GM23338 (cell line): ENCODE results near the gene YPEL2. TPM values are rescaled to one million over a fixed set of nuclear protein-coding genes. Genes with fewer than 3 reads are reported as not detected.

Experiments used
- ATAC-seq: fragments of 200-7000 bp; cut with Tn5 transposase; 3 replicates; pipeline ENCODE4 v1.9.1; 2020
- DNase-seq: peaks from one replicate; pipeline ENCODE4 v3.0.0-alpha.2; 2015; ENCODE audit warnings: low spot score
- H2AFZ ChIP-seq: fragments of 200-600 bp; sonication (generic); 2 replicates; pipeline ENCODE4 v1.8.0; 2016; ENCODE audit warnings: antibody characterized with exemption, mild to moderate bottlenecking, moderate library complexity
- H3F3A ChIP-seq: fragments of 200-600 bp; sonication (generic); replicated peaks from 2 replicates; pipeline ENCODE4 v1.8.0; 2017; ENCODE audit warnings: antibody characterized with exemption, mixed run types, low read depth
- H3K27ac ChIP-seq: fragments of 200-600 bp; sonication (generic); 2 replicates; pipeline ENCODE4 v1.6.1; 2016; ENCODE audit warnings: low read depth
- H3K27me3 ChIP-seq: fragments of 200-600 bp; sonication (generic); 2 replicates; pipeline ENCODE4 v1.8.0; 2016; ENCODE audit warnings: mild to moderate bottlenecking, mixed run types, moderate library complexity; ENCODE audit not compliant: insufficient read depth
- H3K36me3 ChIP-seq: fragments of 200-600 bp; sonication (generic); 2 replicates; pipeline ENCODE4 v1.8.0; 2016; ENCODE audit warnings: mild to moderate bottlenecking; ENCODE audit not compliant: insufficient read depth
- H3K4me1 ChIP-seq: fragments of 200-600 bp; sonication (generic); 2 replicates; pipeline ENCODE4 v1.8.0; 2016; ENCODE audit warnings: mild to moderate bottlenecking, moderate library complexity; ENCODE audit not compliant: insufficient read depth
- H3K4me2 ChIP-seq: fragments of 200-600 bp; sonication (generic); 2 replicates; pipeline ENCODE4 v1.7.1; 2017; ENCODE audit warnings: mixed run types
- H3K4me3 ChIP-seq: fragments of 200-600 bp; sonication (generic); 2 replicates; pipeline ENCODE4 v1.6.1; 2016; ENCODE audit warnings: mixed run types
- H3K79me2 ChIP-seq: fragments of 200-600 bp; sonication (generic); replicated peaks from 2 replicates; pipeline ENCODE4 v1.8.0; 2017; ENCODE audit warnings: mild to moderate bottlenecking; ENCODE audit not compliant: insufficient read depth
- H3K9me2 ChIP-seq: fragments of 200-600 bp; sonication (generic); 2 replicates; pipeline ENCODE4 v1.8.0; 2017; ENCODE audit not compliant: insufficient read depth
- H4K20me1 ChIP-seq: fragments of 200-600 bp; sonication (generic); replicated peaks from 2 replicates; pipeline ENCODE4 v1.8.0; 2017; ENCODE audit warnings: mild to moderate bottlenecking; ENCODE audit not compliant: insufficient read depth
- H3K27ac Mint-ChIP-seq: 2 replicates; pipeline ENCODE4 v1.8.0; 2020; ENCODE audit warnings: inconsistent platforms, mild to moderate bottlenecking, moderate library complexity, mixed read lengths
- H3K27me3 Mint-ChIP-seq: 3 replicates; pipeline ENCODE4 v1.8.0; 2022; ENCODE audit warnings: low read depth, mild to moderate bottlenecking, moderate library complexity, mixed read lengths, inconsistent platforms; ENCODE audit not compliant: insufficient read depth, poor library complexity
- H3K36me3 Mint-ChIP-seq: 3 replicates; pipeline ENCODE4 v1.8.0; 2021; ENCODE audit warnings: low read depth, mild to moderate bottlenecking, inconsistent platforms, moderate library complexity, mixed read lengths
- H3K4me1 Mint-ChIP-seq: 3 replicates; pipeline ENCODE4 v1.8.0; 2020; ENCODE audit warnings: mild to moderate bottlenecking, inconsistent platforms, mixed read lengths
- H3K4me3 Mint-ChIP-seq: 3 replicates; pipeline ENCODE4 v1.8.0; 2021; ENCODE audit warnings: moderate library complexity, mild to moderate bottlenecking, inconsistent platforms, mixed read lengths
- H3K9me3 Mint-ChIP-seq: 3 replicates; pipeline ENCODE4 v1.8.0; 2020; ENCODE audit warnings: moderate library complexity, mild to moderate bottlenecking, inconsistent platforms, mixed read lengths
- CREB1 ChIP-seq: fragments of 250-450 bp; sonication (Bioruptor Pico); IDR thresholded peaks from 2 replicates; pipeline ENCODE4 v1.5.0; 2020; ENCODE audit warnings: low read depth, mild to moderate bottlenecking, moderate library complexity
- CTCF ChIP-seq, 2 experiments: fragments of 200-600 bp in 1 of 2; sonication (generic) in 1 of 2; conservative IDR thresholded peaks; 2 replicates each; pipeline versions ENCODE4 v1.5.1 to v1.6.1; 2016 to 2017; ENCODE audit warnings: antibody characterized with exemption in 2 of 2, low read depth in 2 of 2, mild to moderate bottlenecking in 2 of 2, moderate library complexity in 1 of 2
- EZH2 ChIP-seq: fragments of 200-600 bp; sonication (generic); IDR thresholded peaks from one replicate; pipeline ENCODE4 v1.8.0; 2017; ENCODE audit warnings: antibody characterized with exemption, mild to moderate bottlenecking, low read depth; ENCODE audit not compliant: unreplicated experiment
- NANOG ChIP-seq: IDR thresholded peaks from 2 replicates; pipeline ENCODE4 v1.6.1; 2016; ENCODE audit warnings: antibody characterized with exemption, borderline replicate concordance
- REST ChIP-seq: IDR thresholded peaks from one replicate; pipeline ENCODE4 v1.6.1; 2018; ENCODE audit warnings: antibody characterized with exemption; ENCODE audit not compliant: unreplicated experiment
- ZNF462 ChIP-seq: fragments of 250-450 bp; sonication (Bioruptor Pico); IDR thresholded peaks from 2 replicates; pipeline ENCODE4 v1.5.0; 2020; ENCODE audit warnings: mild to moderate bottlenecking, moderate library complexity
- polyA plus RNA-seq: library from polyadenylated mRNA; unstranded; fragments of >200 nt; fragmentation: Nextera tagmentation; extraction: Ambion mirVana; gene quantifications from 2 replicates; pipeline ENCODE4 v1.2.1, GENCODE V29; 2016
- total RNA-seq: library from RNA; depleted of rRNA; stranded (reverse); fragments of >200 nt; shearing (Covaris generic); gene quantifications from 2 replicates; pipeline ENCODE4 v1.2.3, GENCODE V29; 2014

YPEL2 gene
- total and polyA plus RNA-seq, 2 experiments from 2014 or later, result 4.1 to 5.2 TPM

GRCh38 chr17:59327121-59327980, 4.1 kb upstream of the YPEL2 start:
- no peaks in the 10 kb centered on the region for H3K9me3 Mint-ChIP-seq
- H3K36me3 ChIP-seq, result no peaks in the 10 kb centered on the region
- no peaks in the 10 kb centered on the region for H3K36me3 Mint-ChIP-seq
- H3K27ac Mint-ChIP-seq, result no peak overlapping the region
- ATAC-seq, result no peak
- no peak for DNase-seq
- H3K27me3 ChIP-seq, result peaks cover under 1% of the 10 kb centered on the region
- H3K4me1 Mint-ChIP-seq, result peaks cover 28% of the 10 kb centered on the region
- H3F3A ChIP-seq, result no peaks in the 10 kb centered on the region
- H2AFZ ChIP-seq, result peak overlapping the region; percentile 34
- no peaks in the 10 kb centered on the region for H3K9me2 ChIP-seq
- no peaks in the 10 kb centered on the region for H4K20me1 ChIP-seq
- H3K4me1 ChIP-seq, result peaks cover 17% of the 10 kb centered on the region
- H3K79me2 ChIP-seq, result no peaks in the 10 kb centered on the region
- no peak overlapping the region for H3K4me3 Mint-ChIP-seq
- H3K4me2 ChIP-seq, result no peak overlapping the region
- H3K4me3 ChIP-seq, result no peak overlapping the region
- TF ChIP-seq ZNF462 (no peak), NANOG (no peak), CREB1 (CRISPR knock-in tag) (no peak), REST (no peak), EZH2 (no peak), CTCF (conservative IDR thresholded peaks at IDR 0.05; ENCODE audit: low read depth in 2 of 2) (no peak)
- peaks cover 2% of the 10 kb centered on the region for H3K27me3 Mint-ChIP-seq
- H3K27ac ChIP-seq, result no peak overlapping the region
